PC-3 (cell line): Measurements from ENCODE around the gene MED13L. TPM values are rescaled to one million over a fixed set of nuclear protein-coding genes. Genes with fewer than 3 reads are reported as not detected.

Source experiments
- ATAC-seq: fragments of 200-7000 bp; cut with Tn5 transposase; 2 replicates; pipeline ENCODE4 v1.9.1; 2020; ENCODE audit warnings: mild to moderate bottlenecking, moderate library complexity
- BruUV-seq: library from RNA; stranded (reverse); fragments of 400-500 nt; replicated peaks from 2 replicates; lab custom pipeline; 2021; lab: Mats Ljungman, UMichigan
- CTCF ChIA-PET: fragments of 300-600 bp; sonication (Branson Sonifier 250); formaldehyde crosslinking; loops from one replicate; lab custom pipeline; 2022; ENCODE audit warnings: antibody characterized with exemption; lab: Charles Lee
- POLR2A ChIA-PET: fragments of 300-600 bp; sonication (Branson Sonifier 250); formaldehyde crosslinking; loops from one replicate; lab custom pipeline; 2022; ENCODE audit warnings: antibody characterized with exemption; ENCODE audit not compliant: unreplicated experiment; lab: Charles Lee
- DNase-seq: peaks from one replicate; pipeline ENCODE4 v3.0.0-alpha.2; 2015
- H2AFZ ChIP-seq: fragments of 300-600 bp; sonication (generic); 2 replicates; pipeline ENCODE4 v1.6.0; 2016; ENCODE audit warnings: antibody characterized with exemption, low read length
- H3F3A ChIP-seq: fragments of 300-600 bp; sonication (generic); one replicate; pipeline ENCODE4 v1.6.0; 2017; ENCODE audit warnings: antibody characterized with exemption, low read length, control low read depth, mild to moderate bottlenecking; ENCODE audit not compliant: unreplicated experiment
- H3K27ac ChIP-seq: fragments of 300-600 bp; sonication (generic); 2 replicates; pipeline ENCODE4 v1.5.1; 2016; ENCODE audit warnings: mild to moderate bottlenecking, low read length
- H3K27me3 ChIP-seq: fragments of 300-600 bp; sonication (generic); 2 replicates; pipeline ENCODE4 v1.6.1; 2016; ENCODE audit warnings: low read length, mixed read lengths
- H3K36me3 ChIP-seq: fragments of 300-600 bp; sonication (generic); 2 replicates; pipeline ENCODE4 v1.6.1; 2016; ENCODE audit warnings: low read depth, mixed run types, low read length, mixed read lengths
- H3K4me1 ChIP-seq: fragments of 300-600 bp; sonication (generic); 2 replicates; pipeline ENCODE4 v1.5.1; 2016; ENCODE audit warnings: low read length; ENCODE audit not compliant: insufficient read depth
- H3K4me2 ChIP-seq: fragments of 300-600 bp; sonication (generic); 2 replicates; pipeline ENCODE4 v1.6.0; 2016; ENCODE audit warnings: low read length
- H3K4me3 ChIP-seq: fragments of 300-600 bp; sonication (generic); 2 replicates; pipeline ENCODE4 v1.5.1; 2016; ENCODE audit warnings: mild to moderate bottlenecking, low read length, mixed read lengths
- H3K79me2 ChIP-seq: fragments of 300-600 bp; sonication (generic); 2 replicates; pipeline ENCODE4 v1.6.1; 2017; ENCODE audit warnings: low read length, mixed read lengths
- H3K9ac ChIP-seq: fragments of 300-600 bp; sonication (generic); 2 replicates; pipeline ENCODE4 v1.6.0; 2016; ENCODE audit warnings: mild to moderate bottlenecking, low read length
- H3K9me2 ChIP-seq: fragments of 300-600 bp; sonication (generic); replicated peaks from 2 replicates; pipeline ENCODE4 v1.6.1; 2016; ENCODE audit warnings: mixed run types, low read length, mixed read lengths
- H3K9me3 ChIP-seq: fragments of 300-600 bp; sonication (generic); 2 replicates; pipeline ENCODE4 v1.6.1; 2016; ENCODE audit warnings: low read length, mixed read lengths
- H4K20me1 ChIP-seq: fragments of 300-600 bp; sonication (generic); 2 replicates; pipeline ENCODE4 v1.6.1; 2016; ENCODE audit warnings: low read length, mixed read lengths
- CTCF ChIP-seq: fragments of 300-600 bp; sonication (generic); conservative IDR thresholded peaks from 2 replicates; pipeline ENCODE4 v1.5.1; 2017; ENCODE audit warnings: antibody characterized with exemption, low read depth, mild to moderate bottlenecking, low read length
- EZH2 ChIP-seq: fragments of 300-600 bp; sonication (generic); IDR thresholded peaks from one replicate; pipeline ENCODE4 v1.6.1; 2017; ENCODE audit warnings: antibody characterized with exemption, mild to moderate bottlenecking, low read length; ENCODE audit not compliant: unreplicated experiment
- EZH2phosphoT487 ChIP-seq: fragments of 300-600 bp; sonication (generic); IDR thresholded peaks from 2 replicates; pipeline ENCODE4 v1.6.1; 2018; ENCODE audit warnings: mild to moderate bottlenecking, antibody characterized with exemption, low read length, borderline replicate concordance
- intact Hi-C: fragments of 100-400 bp; cut with micrococcal nuclease; formaldehyde crosslinking; loops from 2 replicates; pipeline ENCODE4 v1.9.0; 2023
- total RNA-seq: library from RNA; depleted of rRNA; stranded (reverse); fragments of >200 nt; gene quantifications from 2 replicates; pipeline ENCODE4 v1.2.3, GENCODE V29; 2014

Gene MED13L
- total RNA-seq, 1 experiment from 2014 or later: 61.2 TPM

- Histone ChIP-seq H3F3A (no peaks in the 10 kb centered on the region), H3K9me2 (no peaks in the 10 kb centered on the region), H3K27me3 (no peaks in the 10 kb centered on the region), H3K79me2 (no peaks in the 10 kb centered on the region), H3K36me3 (peaks cover 5% of the 10 kb centered on the region), H3K4me1 (no peaks in the 10 kb centered on the region), H3K9ac (no peak overlapping the region), H3K27ac (no peak overlapping the region), H4K20me1 (no peaks in the 10 kb centered on the region), H3K4me3 (no peak overlapping the region), H2AFZ (no peak overlapping the region), H3K9me3 (no peaks in the 10 kb centered on the region), H3K4me2 (no peak overlapping the region)
- intact Hi-C loops: no loop called here
- ATAC-seq (no peak), DNase-seq (no peak)
- ChIA-PET CTCF (no interaction called here), POLR2A (no interaction called here)
- BruUV-seq: no TSS peak
- TF ChIP-seq EZH2phosphoT487 (no peak), EZH2 (no peak)
Measured at GRCh38 chr12:115953031-115953430, 324.5 kb downstream of the MED13L start.

GRCh38 chr12:115950959-115951358, 326.5 kb downstream of the MED13L start:
- H3K4me3 ChIP-seq: no peak overlapping the region
- no peaks in the 10 kb centered on the region for H4K20me1 ChIP-seq
- no peaks in the 10 kb centered on the region for H3K4me1 ChIP-seq
- ATAC-seq (no peak), DNase-seq (no peak)
- BruUV-seq: no TSS peak
- intact Hi-C loops: no loop called here
- POLR2A ChIA-PET: no interaction called here
- TF ChIP-seq EZH2: no peak
- no peak for TF ChIP-seq EZH2phosphoT487
- TF ChIP-seq CTCF: no peak
- no peaks in the 10 kb centered on the region for H3K36me3 ChIP-seq
- H3K9me2 ChIP-seq: no peaks in the 10 kb centered on the region
- H3K4me2 ChIP-seq: no peak overlapping the region
- no peaks in the 10 kb centered on the region for H3K79me2 ChIP-seq
- H3K9ac ChIP-seq: no peak overlapping the region
- no peaks in the 10 kb centered on the region for H3K9me3 ChIP-seq
- CTCF ChIA-PET: no interaction called here
- no peak overlapping the region for H2AFZ ChIP-seq
- no peak overlapping the region for H3K27ac ChIP-seq
- no peaks in the 10 kb centered on the region for H3K27me3 ChIP-seq
- H3F3A ChIP-seq: no peaks in the 10 kb centered on the region

- ChIA-PET CTCF (no interaction called here), POLR2A (no interaction called here)
- H3K27me3 ChIP-seq: no peaks in the 10 kb centered on the region
- TF ChIP-seq CTCF (no peak), EZH2phosphoT487 (no peak), EZH2 (no peak)
- H3K27ac ChIP-seq: no peak overlapping the region
- DNase-seq (no peak), ATAC-seq (no peak)
- no peak overlapping the region for H2AFZ ChIP-seq
- H3K4me3 ChIP-seq: no peak overlapping the region
- H3K36me3 ChIP-seq: no peaks in the 10 kb centered on the region
- H3K4me1 ChIP-seq: no peaks in the 10 kb centered on the region
- no peaks in the 10 kb centered on the region for H3K9me3 ChIP-seq
- no peaks in the 10 kb centered on the region for H4K20me1 ChIP-seq
- no peak overlapping the region for H3K9ac ChIP-seq
- no peaks in the 10 kb centered on the region for H3F3A ChIP-seq
- intact Hi-C loops: no loop called here
- BruUV-seq: no TSS peak
- no peaks in the 10 kb centered on the region for H3K79me2 ChIP-seq
- H3K9me2 ChIP-seq: no peaks in the 10 kb centered on the region
- no peak overlapping the region for H3K4me2 ChIP-seq
Measured at GRCh38 chr12:115949675-115950074, 327.8 kb downstream of the MED13L start.
